HG03571 (cell line): ENCODE measurements around the gene TENM4.

ENCODE experiments used
- ATAC-seq: cut with Tn5 transposase; IDR thresholded peaks from one replicate; pipeline ENCODE4 v1.9.1; 2021; ENCODE audit not compliant: unreplicated experiment

Gene TENM4

GRCh38 chr11:79092791-79093353 lies 348.0 kb downstream of the TENM4 start:
- no peak for ATAC-seq

DNA sequence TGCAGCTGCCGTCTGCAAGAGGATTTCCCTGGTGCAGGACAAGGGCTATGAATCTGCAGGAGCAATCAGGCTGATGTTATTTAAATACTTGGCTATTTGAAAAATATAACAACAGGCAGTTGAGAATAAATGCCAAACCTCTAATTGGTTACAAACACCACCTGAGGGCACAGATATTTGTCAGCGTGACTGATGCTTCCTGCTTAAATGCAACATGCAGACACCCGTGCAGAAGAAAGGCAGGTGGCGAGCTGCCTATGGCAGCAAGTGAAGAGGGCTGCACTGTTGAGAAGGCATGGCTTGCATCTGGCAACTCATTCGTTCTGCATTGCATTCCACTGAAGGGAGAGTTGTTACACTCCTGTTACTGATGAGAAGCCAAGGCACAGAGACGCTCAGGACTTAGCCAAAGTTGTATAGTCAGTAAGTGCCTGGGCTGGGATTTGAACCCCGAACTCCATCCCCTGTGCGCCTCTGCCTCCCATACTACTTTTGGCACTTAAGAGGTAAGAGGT lies 350.6 kb downstream of the TENM4 start:
- ATAC-seq, result no peak

GRCh38 chr11:79089601-79090000 lies 351.2 kb downstream of the TENM4 start:
- no peak for ATAC-seq

DNA sequence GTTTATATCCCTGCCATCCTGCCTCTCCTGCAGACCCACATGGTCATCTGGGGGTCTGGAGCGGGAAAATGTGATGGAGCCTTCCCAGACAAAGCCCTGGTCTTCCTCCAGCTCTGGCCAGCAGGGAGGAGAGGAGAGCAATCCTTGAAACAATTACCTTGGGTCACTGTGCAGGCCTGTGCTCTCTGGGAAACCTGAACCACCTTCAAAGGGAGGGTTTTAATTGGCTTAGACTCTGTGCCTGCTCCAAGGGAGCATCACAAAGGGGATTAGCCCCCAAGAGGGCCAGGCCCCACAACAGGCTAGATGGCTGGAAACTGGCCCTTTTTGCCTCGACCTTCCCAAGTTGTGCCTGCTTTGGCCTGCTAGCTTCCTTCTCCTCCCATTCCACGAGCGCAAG lies 351.9 kb downstream of the TENM4 start:
- ATAC-seq, result no peak

- ATAC-seq, result no peak
Observed at GRCh38 chr11:79087961-79088318, 352.9 kb downstream of the TENM4 start.

- ATAC-seq, result no peak
Observed at GRCh38 chr11:79087238-79087960, 353.4 kb downstream of the TENM4 start.

DNA sequence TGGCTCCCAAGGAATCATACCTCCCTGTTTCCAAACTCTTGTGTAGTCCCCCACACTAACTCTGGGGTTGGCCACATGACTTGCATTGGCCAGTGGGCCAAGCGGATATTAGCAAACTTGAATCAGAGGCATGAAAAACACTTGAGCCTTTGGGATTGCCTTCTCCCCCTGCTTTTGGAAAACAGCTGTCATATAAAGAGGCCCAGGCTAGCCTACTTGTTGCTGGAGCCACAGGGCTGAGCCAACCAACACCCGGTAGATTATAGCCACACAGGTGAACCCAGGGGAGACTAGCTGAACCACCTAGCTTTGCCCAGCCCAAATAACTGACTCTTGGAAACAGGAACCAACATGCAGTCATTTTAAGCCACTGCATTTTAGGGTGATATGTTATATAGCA lies 354.8 kb downstream of the TENM4 start:
- no peak for ATAC-seq

GRCh38 chr11:79084382-79084781 lies 356.4 kb downstream of the TENM4 start:
- ATAC-seq, result no peak

GRCh38 chr11:79083352-79083751 lies 357.5 kb downstream of the TENM4 start:
- ATAC-seq, result no peak

- no peak for ATAC-seq
Observed at GRCh38 chr11:79082907-79083306, 357.9 kb downstream of the TENM4 start.

GRCh38 chr11:79082280-79082679 lies 358.6 kb downstream of the TENM4 start:
- ATAC-seq, result no peak

GRCh38 chr11:79081471-79082031 lies 359.3 kb downstream of the TENM4 start:
- no peak for ATAC-seq

DNA sequence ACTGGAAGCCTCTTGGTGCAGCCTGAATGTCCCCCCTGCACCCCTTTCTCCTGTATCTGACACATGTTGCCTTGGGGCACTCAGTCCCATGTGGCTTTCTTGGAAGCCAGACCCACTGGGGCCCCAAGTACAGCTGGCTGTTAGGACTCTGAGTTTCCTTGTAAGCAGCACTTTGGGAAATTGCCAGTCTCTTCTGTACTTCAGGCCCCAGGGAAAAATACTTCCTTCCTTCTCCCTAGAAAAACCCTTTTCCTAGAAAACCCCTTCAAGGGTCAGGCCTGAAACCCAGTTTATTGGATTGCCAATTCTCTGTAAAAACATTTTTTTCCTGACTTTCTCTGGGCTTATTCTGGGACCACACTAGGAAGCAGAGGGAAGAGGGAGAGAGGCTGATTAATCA lies 360.3 kb downstream of the TENM4 start:
- no peak for ATAC-seq

DNA sequence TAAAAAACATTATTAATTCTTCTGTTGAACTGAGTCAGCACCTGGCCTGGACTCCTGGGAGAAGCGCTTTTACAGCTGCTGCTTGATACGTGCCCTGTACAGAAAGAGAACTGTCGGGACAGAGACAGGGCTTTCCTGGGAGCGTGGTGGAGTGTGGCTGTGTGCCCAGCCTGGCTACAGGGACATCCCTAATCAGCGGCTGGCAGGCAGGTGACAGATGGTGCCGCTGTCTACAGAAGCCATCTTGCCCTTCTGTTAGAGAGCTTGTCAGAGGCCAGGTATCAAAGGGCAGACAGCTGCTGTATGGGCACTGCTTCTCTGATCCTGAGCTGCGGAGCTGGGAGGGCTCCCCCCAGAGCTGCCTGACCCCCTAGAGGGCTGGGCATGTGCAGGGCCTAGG lies 361.8 kb downstream of the TENM4 start:
- no peak for ATAC-seq

DNA sequence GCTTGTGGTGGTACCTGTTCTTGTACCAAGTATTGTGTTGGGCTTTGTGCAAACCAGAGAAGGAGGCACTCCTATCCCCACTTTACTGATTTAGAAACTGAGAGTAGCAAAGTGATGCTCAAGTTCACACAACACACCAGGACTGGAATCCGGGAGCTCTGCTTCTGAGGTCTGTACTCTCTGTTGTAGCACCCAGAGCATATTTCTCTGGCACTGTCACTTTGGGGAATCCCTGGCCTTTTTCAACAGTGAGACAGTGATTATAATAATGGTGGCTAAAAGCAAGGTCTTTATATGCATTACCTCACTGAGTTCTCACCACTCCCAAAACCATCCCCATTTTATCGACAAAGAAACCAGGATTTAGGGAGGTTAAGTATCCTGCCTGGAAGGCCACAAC lies 362.4 kb downstream of the TENM4 start:
- no peak for ATAC-seq

DNA sequence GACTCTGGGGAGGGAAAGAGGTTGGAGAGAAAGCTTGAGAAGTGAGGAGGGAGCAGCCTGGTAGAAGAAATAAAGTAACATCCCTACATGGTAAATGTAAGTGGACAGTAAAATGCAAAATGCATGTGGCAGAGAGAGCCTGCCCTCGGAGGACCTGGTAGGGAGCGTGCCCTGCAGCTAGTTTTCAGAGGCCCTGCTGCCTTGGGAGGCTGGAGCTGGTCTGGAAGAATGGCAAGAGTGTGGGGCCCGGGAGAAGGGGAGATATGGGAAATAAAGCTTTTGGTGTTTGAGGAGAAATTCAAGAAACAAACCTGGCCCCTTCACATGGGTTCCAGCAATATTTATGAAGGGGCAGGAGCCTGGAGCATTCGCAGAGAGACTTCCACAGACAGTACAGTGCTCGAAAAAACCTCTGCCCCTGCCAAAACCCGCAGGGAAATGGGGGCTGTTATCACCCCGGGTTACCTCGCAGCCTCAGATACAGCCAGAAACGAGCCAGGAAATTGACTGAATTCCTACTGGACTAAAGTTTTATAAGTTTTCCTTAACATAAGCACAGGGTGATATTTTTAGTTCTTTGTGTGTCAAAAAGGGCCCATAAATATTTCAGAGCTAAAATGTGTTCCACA lies 363.0 kb downstream of the TENM4 start:
- ATAC-seq, result no peak

- ATAC-seq, result no peak
Observed at GRCh38 chr11:79076526-79077115, 364.2 kb downstream of the TENM4 start.

- no peak for ATAC-seq
Observed at GRCh38 chr11:79074547-79074946, 366.3 kb downstream of the TENM4 start.

GRCh38 chr11:79071190-79071589 lies 369.6 kb downstream of the TENM4 start:
- ATAC-seq, result no peak

DNA sequence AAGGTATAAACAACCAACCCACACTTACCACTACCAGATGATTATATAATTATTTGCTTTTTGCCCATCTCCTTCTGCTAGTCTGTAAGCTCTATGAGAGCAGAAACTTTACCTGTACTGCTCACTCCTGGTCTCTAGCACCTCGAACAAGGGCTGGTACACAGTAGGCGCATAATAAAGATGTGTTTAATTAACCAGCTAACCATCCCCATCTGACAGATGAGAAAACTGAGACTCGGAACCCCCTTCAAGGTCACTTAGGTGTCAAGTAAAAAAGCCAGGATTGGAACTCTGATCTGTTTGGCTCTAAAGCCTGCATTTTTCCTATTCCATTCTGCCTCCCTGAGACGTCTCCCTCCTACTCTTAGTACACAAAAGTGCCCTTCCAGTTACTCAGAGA lies 370.3 kb downstream of the TENM4 start:
- ATAC-seq, result no peak

DNA sequence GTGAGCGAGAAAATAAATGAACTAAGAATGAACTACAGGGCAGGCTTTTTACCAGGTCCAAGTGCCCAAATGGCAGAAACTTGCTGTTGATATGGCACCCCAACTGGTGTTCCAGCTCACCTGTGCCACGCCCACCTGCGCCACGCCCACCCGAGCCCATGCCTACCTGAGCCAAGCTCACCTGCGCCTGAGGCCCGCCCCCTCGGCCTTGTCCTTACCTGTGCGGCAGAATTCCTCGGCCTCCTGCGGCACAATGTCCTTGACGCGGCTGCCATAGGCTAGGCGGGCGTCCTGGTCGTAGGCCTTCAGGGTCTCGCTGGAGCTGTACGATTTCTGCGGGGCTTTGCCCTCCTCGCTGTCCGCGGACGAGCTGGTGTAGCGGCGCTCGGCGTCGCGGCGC lies 371.3 kb downstream of the TENM4 start:
- no peak for ATAC-seq

- no peak for ATAC-seq
Observed at GRCh38 chr11:79068356-79068755, 372.5 kb downstream of the TENM4 start.
